OCI-LY3 (cell line): ENCODE results near the gene HMGN3.

ENCODE experiments used
- EZH2phosphoT487 ChIP-seq: fragments of 200-600 bp; shearing (Covaris generic); IDR thresholded peaks from 2 replicates; pipeline ENCODE4 v1.6.1; 2018; ENCODE audit warnings: antibody characterized with exemption, mixed run types, low read depth
- TF ChIP-seq, protein P1 (sequence below): fragments of 200-600, 300-600 bp; sonication (generic); IDR thresholded peaks from 2 replicates; pipeline ENCODE4 v1.5.1; 2014; ENCODE audit warnings: antibody characterized with exemption, low read length, low read depth

GRCh38 chr6:79203753-79204253, 30.7 kb downstream of the HMGN3 start:
- TF ChIP-seq, protein P1, sequence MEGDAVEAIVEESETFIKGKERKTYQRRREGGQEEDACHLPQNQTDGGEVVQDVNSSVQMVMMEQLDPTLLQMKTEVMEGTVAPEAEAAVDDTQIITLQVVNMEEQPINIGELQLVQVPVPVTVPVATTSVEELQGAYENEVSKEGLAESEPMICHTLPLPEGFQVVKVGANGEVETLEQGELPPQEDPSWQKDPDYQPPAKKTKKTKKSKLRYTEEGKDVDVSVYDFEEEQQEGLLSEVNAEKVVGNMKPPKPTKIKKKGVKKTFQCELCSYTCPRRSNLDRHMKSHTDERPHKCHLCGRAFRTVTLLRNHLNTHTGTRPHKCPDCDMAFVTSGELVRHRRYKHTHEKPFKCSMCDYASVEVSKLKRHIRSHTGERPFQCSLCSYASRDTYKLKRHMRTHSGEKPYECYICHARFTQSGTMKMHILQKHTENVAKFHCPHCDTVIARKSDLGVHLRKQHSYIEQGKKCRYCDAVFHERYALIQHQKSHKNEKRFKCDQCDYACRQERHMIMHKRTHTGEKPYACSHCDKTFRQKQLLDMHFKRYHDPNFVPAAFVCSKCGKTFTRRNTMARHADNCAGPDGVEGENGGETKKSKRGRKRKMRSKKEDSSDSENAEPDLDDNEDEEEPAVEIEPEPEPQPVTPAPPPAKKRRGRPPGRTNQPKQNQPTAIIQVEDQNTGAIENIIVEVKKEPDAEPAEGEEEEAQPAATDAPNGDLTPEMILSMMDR = no peak
- TF ChIP-seq EZH2phosphoT487 = no peak
